Mucosa of rectum (tissue), 2 donors: ENCODE data around the gene PRM2.

Source experiments
- H3K27ac ChIP-seq, 2 donors: one replicate each; pipeline ENCODE4 v1.7.0; 2013; ENCODE audit warnings: inconsistent platforms in 2 of 2, low read depth in 2 of 2, low read length in 2 of 2
- H3K27me3 ChIP-seq, 2 donors: one replicate each; pipeline ENCODE4 v1.7.0; 2013; ENCODE audit warnings: low read length in 2 of 2; ENCODE audit not compliant: control insufficient read depth in 2 of 2, insufficient read depth in 2 of 2
- H3K36me3 ChIP-seq, 2 donors: one replicate each; pipeline ENCODE4 v1.7.0; 2013; ENCODE audit warnings: low read length in 2 of 2; ENCODE audit not compliant: control insufficient read depth in 2 of 2, insufficient read depth in 2 of 2
- H3K4me1 ChIP-seq, 2 donors: one replicate each; pipeline ENCODE4 v1.7.0; 2013; ENCODE audit warnings: low read length in 2 of 2, mild to moderate bottlenecking in 1 of 2; ENCODE audit not compliant: control insufficient read depth in 2 of 2, insufficient read depth in 2 of 2
- H3K4me3 ChIP-seq, 2 donors: one replicate each; pipeline ENCODE4 v1.7.0; 2013; ENCODE audit warnings: low read length in 2 of 2
- H3K9ac ChIP-seq, 2 donors: one replicate each; pipeline ENCODE4 v1.7.0; 2013; ENCODE audit warnings: low read length in 2 of 2, low read depth in 1 of 2, mild to moderate bottlenecking in 1 of 2
- H3K9me3 ChIP-seq, 2 donors: one replicate each; pipeline ENCODE4 v1.7.0; 2013; ENCODE audit warnings: low read length in 2 of 2; ENCODE audit not compliant: control insufficient read depth in 2 of 2
- donor health status: healthy.
- donor health status: Normal muscosa, but diverticular disease.

The PRM2 gene

DNA sequence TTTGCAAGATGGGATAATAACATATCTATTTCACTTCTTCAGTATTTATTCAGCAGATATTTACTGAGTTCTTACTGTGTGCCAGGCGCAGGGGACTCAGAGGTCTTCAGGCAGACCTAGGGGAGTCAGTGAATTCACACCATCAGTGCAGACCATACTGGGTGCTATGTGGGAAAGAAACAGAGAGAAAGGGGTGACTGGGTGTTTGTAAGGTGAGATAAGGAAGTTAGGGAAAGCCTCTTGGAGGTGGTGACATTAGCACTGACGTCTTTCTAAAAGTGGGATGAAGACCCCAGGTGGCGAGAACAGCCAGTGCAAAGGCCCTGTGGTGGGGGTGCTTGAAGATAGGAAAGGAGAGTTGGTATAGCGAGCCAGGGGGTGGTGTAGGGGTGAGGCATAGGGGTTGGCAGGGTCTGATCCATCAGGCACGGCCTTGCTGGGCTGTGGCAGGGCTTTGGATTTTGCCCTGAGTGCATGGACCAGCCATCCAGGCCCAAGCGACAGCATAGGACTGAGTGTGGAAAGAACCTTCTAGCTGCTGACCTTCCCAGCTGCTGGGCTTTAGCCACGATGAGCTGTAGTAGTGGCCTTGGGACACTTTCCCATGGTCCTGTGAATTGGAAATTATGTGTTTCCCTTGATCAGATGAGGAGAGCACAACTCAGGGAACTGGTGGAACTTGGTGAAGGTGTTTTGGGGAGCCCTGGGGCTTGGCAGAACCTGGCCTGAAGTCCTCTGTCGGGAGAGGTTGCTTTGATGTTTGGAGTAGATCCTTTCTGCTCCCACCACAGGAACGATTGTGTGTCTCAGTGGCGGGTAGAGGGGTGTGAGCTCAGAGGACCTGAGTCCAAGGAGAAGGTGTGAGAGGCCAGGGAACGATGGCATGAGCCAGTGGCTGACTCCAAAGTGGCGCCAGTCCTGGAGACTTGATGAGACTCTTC is 16.4 kb downstream of the PRM2 start:
- Histone ChIP-seq H3K27ac (no peak overlapping the region), H3K4me1 (peaks cover 42 to 47% of the 10 kb centered on the region in 2 donors)

DNA sequence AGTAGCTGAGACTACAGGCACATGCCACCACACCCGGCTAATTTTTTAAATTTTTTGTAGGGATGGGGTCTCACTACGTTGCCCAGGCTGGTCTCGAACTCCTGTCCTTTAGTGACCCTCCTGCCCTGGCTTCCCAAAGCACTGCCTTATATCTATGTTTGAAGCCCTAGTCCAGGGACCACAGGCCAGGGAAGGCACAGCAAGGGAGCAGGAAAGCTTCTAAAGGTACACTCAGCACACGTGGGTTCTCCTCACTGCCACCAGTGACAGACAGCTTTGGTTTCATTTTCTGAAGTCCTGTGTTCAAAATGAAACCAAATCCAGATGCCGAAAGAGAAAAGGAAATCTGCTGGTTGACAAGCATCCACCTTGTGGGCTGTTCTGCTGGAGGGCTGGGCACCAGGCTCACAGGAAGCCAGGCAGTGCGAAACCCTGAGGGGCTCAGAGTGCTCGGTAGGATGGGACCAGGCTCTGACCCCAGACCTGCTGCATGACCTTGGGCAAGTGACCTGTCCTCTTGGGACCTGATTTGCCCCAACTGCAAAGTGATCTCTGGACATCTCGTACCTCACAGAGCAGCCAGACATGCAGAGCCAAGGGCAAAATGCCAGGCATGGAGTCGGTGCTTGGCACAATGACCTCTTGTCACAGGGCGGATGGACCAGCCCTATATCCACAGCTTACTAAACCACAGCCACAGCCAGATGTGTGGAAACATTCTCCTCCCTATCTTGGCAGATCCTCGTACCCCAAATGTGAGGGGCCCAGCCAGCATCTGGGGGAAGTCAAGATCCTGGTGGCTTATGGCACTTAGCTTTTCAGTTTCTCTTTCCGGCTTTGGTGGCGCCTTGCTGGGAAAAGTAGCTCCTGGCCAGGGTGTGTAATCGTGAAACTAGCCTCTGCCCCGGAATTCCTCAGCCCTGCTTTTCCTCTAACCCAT is 17.5 kb downstream of the PRM2 start:
- H3K36me3 ChIP-seq, result no peaks in the 10 kb centered on the region
- H3K4me3 ChIP-seq, result peak overlapping the region; percentile 20 to 63
- no peaks in the 10 kb centered on the region for H3K9me3 ChIP-seq
- no peaks in the 10 kb centered on the region for H3K27me3 ChIP-seq
- peak overlapping the region in 1 of 2 donors; percentile 64 for H3K9ac ChIP-seq
- H3K27ac ChIP-seq, result peak overlapping the region; percentile 49 to 52
- peaks cover 36 to 45% of the 10 kb centered on the region in 2 donors for H3K4me1 ChIP-seq

More for the DNA sequence above, 16.4 kb downstream of the PRM2 start:
- Histone ChIP-seq H3K9ac (peak overlapping the region in 1 of 2 donors; percentile 64), H3K4me3 (no peak overlapping the region), H3K27me3 (no peaks in the 10 kb centered on the region), H3K9me3 (no peaks in the 10 kb centered on the region), H3K36me3 (no peaks in the 10 kb centered on the region)

DNA sequence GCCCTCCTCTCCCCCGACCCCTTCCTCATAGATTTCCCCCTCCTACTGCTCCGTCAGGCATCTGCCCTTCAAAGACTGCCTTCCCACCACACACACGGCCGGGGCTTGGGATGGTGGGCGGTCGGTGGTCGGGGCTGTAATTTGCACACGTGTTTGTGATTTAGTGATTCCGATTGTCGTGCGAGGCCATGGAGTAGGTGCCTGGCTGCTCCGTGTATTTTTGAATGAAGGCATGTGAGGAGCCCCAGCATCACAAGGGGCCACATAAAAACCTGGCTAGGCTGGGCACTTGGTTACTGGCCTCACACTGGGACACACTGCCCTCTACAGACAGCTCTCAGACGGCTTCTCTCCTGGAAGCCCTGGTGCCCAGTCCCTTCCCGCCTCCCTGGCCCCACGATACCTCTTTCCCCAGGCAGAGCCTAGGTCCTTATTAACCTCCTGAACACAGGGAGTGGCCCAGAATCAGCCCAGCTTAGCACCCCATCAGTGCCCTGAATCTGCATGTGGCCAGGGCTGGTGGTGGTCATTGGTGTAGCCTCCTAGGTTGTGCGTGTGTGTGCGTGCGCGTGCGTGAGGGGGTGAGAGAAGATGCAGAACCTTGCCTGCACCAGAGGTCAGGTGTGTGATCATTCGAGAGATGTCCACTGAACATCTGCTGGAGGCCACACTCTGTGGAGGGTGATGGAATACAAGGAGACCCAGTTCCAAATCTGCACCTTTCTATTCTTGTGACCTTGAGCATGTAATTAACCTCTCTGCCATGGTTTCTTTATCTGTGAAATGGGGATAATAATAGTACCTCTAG is 18.9 kb downstream of the PRM2 start:
- peaks cover 0 to 1% of the 10 kb centered on the region in 2 donors for H3K36me3 ChIP-seq
- no peaks in the 10 kb centered on the region for H3K27me3 ChIP-seq
- no peaks in the 10 kb centered on the region for H3K9me3 ChIP-seq
- peak overlapping the region; percentile 88 to 93 for H3K9ac ChIP-seq
- peak overlapping the region; percentile 98 for H3K27ac ChIP-seq
- H3K4me1 ChIP-seq, result peaks cover 31 to 35% of the 10 kb centered on the region in 2 donors
- H3K4me3 ChIP-seq, result peak overlapping the region; percentile 81 to 97

DNA sequence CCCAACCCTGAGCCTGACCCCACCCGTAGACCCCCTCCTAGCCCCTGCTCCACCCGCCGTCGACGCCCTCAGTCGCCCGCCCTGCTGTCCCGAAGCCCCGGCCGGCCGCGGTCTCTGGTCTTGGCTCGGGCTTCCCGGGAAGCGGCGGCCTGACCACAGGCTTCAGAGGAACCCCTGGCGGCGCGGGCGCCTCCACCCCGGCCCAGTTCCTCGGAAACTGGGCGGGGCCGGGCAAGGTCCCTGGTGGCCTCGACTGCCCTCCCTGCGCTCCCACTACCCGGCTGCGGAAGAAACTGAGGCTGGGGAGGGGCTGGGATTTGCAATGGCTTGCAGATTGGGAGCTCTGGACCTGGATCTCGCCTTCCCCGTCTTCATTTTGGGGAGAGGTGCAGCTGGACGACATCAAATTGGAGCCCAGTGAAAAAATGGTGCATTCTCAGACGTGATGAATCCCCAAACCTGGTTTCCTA is 19.6 kb downstream of the PRM2 start:
- Histone ChIP-seq H3K27ac (peak overlapping the region; percentile 98), H3K4me1 (peaks cover 31 to 35% of the 10 kb centered on the region in 2 donors), H3K9me3 (no peaks in the 10 kb centered on the region)

DNA sequence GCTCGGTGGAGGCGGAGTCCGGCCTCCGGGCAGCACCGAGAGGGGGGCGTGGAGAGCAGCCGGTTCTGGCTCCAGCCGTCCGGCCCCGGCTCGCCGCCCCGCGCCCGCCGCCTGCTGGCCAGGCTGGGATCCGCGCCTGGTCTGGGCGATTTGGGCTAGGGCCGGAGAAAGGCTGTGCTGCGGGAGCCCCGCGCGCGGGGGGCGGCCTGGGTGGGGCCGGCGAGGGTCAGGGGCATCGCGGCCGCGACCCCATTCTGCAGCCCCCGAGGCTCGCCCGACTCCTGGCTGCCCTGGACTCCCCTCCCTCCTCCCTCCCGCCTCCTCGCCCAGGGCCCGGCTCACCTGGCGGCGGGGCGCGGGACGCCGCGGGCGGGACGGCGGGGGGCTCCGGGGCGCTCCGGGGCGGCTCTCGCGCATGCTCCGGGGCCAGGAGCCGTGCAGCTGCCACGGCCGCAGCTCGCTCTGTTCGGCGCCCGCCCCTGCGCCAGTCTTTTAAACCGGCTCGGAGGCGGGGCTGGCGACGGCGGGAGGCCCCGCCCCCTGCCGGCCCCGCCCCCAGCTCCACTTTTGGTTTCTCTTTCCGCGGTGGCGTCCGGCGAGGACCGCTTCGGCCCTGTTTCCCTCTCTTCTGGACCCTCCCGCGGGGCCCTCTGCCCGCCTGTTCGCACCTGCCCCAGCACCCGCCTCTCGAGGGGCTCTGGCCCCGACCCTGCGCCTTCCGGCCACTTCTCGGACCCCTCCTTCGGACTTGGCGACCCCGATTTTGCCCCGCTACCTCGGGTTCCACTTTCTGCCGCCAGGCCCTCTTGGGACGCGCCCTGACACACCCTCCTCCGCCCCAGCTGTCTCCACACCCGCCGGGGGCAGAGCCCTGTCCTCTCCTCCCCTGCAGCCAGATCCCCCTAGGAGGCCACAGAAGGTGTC is 20.3 kb downstream of the PRM2 start, which contains the start of gene SOCS1:
TSS of gene SOCS1 (minus strand) at position 468 of the 924 bp plus-strand sequence. CDS start 726 bp downstream, outside the sequence.
- H3K4me1 ChIP-seq, result peaks cover 31 to 35% of the 10 kb centered on the region in 2 donors
- no peaks in the 10 kb centered on the region for H3K9me3 ChIP-seq
- peak within 1 kb of the TSS; percentile 81 to 97 for H3K4me3 ChIP-seq
- peak within 1 kb of the TSS; percentile 98 for H3K27ac ChIP-seq
- peaks cover 0 to 1% of the 10 kb centered on the region in 2 donors for H3K36me3 ChIP-seq
- no peaks in the 10 kb centered on the region for H3K27me3 ChIP-seq
- peak within 1 kb of the TSS; percentile 88 to 93 for H3K9ac ChIP-seq

More for the DNA sequence above, 19.6 kb downstream of the PRM2 start:
- peak overlapping the region; percentile 88 to 93 for H3K9ac ChIP-seq
- peaks cover 0 to 1% of the 10 kb centered on the region in 2 donors for H3K36me3 ChIP-seq
- H3K27me3 ChIP-seq, result no peaks in the 10 kb centered on the region
- peak overlapping the region; percentile 81 to 97 for H3K4me3 ChIP-seq

DNA sequence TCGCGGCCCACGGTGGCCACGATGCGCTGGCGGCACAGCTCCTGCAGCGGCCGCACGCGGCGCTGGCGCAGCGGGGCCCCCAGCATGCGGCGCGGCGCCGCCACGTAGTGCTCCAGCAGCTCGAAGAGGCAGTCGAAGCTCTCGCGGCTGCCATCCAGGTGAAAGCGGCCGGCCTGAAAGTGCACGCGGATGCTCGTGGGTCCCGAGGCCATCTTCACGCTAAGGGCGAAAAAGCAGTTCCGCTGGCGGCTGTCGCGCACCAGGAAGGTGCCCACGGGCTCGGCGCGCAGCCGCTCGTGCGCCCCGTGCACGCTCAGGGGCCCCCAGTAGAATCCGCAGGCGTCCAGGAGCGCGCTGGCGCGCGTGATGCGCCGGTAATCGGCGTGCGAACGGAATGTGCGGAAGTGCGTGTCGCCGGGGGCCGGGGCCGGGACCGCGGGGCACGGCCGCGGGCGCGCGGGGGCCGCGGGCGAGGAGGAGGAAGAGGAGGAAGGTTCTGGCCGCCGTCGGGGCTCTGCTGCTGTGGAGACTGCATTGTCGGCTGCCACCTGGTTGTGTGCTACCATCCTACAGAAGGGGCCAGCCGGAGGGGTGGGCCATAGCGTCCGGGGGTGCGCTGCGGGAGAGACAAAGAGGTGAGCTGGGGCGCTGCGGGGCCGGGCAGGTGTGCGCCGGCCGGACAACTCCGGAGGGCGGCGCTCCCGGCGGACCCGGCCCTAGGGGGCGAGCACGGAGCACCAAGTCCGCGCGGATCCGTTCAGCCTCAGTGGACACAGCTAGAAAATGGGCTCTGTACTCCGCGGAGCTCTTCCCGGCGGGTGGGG is 21.2 kb downstream of the PRM2 start:
- Histone ChIP-seq H3K9ac (peak overlapping the region; percentile 52 to 93), H3K27ac (peak overlapping the region; percentile 98), H3K9me3 (no peaks in the 10 kb centered on the region), H3K27me3 (no peaks in the 10 kb centered on the region), H3K36me3 (peaks cover 0 to 1% of the 10 kb centered on the region in 2 donors), H3K4me1 (peaks cover 31 to 35% of the 10 kb centered on the region in 2 donors), H3K4me3 (peak overlapping the region; percentile 70 to 82)

DNA sequence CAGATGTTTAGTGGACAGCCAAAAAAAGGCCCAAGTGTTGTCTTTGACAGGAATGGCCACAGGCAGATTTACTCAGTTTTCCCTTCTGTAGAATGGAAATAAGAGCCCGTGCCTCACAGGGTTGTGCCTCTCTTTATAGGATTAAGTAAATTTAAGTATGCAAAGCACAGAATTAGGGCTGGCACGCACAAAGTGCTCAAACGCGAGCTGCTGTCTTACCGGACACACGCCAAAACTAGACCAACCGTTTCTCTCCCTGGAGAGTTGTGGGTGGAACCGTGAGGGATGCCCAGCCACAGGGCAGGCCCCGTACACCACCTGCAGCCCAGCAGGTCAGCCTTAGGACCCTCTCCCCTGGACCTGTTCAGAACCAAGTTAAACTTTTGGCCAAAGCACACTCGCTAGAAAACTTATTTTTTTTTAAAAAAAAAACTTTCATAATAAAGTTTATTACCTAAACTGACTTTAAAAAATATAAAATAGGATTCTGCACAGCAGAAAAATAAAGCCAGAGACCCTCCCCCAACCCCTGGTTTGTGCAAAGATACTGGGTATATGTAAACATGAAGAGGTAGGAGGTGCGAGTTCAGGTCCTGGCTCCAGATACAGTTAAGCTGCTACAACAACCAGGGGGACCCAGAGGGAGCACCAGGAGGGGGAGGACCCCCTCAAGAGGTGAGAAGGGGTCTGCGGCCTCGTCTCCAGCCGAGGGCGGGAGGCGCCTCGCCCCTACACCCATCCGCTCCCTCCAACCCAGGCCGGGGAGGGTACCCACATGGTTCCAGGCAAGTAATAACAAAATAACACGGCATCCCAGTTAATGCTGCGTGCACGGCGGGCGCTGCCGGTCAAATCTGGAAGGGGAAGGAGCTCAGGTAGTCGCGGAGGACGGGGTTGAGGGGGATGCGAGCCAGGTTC is 22.0 kb downstream of the PRM2 start:
- Histone ChIP-seq H3K27me3 (no peaks in the 10 kb centered on the region), H3K36me3 (peaks cover 0 to 1% of the 10 kb centered on the region in 2 donors), H3K4me1 (peaks cover 26 to 31% of the 10 kb centered on the region in 2 donors), H3K9ac (peak overlapping the region; percentile 52 to 93), H3K27ac (peak overlapping the region; percentile 98), H3K4me3 (peak overlapping the region; percentile 70 to 82), H3K9me3 (no peaks in the 10 kb centered on the region)
